HG03060 (cell line): ENCODE data around the gene CCDC82.
"Not testable (repeated sequence)": the region's sequence is repeated elsewhere in the genome, so short reads cannot be mapped to it uniquely, and the experiment has no call there.

Experiments
- ATAC-seq: cut with Tn5 transposase; IDR thresholded peaks from one replicate; pipeline ENCODE4 v1.9.1; 2021; ENCODE audit warnings: low read depth, moderate number of reproducible peaks; ENCODE audit not compliant: unreplicated experiment

Gene CCDC82

DNA sequence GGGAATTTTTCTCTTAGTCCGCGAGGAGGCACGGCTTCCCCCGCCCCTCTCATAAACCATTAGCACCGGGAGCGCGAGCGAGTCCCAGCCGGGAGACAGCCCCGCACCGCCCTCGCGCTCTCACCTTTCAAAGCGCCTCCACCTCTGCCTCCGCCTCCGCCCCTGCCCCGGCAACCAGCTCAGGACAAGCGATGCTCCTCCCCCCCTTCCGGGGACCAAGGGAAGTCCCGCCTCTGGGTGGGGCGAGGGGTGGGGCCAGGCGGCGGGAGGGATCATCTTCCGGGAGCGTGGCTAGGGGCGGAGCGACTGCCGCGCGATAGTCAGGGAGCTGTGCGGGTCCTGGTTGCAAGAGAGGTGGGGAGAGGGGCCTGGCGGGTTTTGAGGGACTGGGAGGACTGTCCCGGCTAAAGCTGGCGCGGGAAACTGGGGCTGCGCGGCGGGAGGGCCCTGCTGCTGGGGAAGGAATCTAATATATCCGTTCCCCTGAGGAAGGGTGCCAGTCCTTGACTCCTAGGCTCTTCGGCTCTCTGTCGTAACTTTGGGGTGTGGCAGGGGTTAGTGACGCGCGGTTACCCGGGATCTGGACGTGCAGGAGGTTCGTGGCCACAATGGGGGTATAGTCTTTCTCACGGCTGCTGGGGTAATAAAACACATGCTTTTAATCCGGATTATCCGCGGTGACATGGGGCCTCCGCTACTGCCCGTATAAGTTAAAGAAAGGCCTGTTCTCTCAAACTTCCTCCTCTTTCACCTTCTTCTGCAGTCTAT, at the start of gene CCDC82, which contains the start of gene JRKL:
TSS of gene CCDC82 (minus strand) at position 193 of the 768 bp plus-strand sequence. CDS start 5,165 bp downstream, outside the sequence.
TSS of gene JRKL (plus strand) at position 294 of the 768 bp plus-strand sequence. CDS start 637 bp downstream, outside the sequence.
- peak; percentile 81 for ATAC-seq

DNA sequence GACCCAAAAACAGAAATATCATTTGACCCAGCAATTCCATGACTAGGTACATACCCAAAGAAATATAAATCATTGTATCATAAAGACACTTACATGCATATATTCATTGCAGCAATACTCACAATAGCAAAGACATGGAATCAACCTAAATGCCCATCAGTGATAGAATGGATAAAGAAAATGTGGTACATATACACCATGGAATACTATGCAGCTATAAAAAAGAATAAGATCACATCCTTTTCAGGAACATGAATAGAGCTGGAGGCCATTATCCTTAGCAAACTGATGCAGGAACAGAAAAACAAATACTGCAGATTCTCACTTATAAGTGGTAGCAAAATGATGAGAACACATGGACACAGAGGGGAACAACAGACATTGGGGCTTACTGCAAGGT, 42.9 kb upstream of the CCDC82 start:
- ATAC-seq, result not testable (repeated sequence)

DNA sequence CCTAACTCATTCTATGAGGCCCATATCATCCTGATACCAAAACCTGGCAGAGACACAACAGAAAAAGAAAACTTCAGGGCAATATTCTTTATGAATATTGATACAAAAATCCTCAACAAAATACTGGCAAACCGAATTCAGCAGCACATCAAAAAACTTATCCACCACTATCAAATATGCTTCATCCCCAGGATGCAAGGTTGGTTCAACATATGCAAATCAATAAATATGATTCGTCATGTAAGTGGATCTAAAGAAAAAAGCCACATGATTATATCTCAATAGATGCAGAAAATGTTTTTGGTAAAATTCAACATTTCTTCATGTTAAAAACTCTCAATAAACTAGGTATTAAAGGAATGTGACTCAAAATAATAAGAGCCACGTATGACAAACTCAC, 41.0 kb upstream of the CCDC82 start:
- ATAC-seq, result no peak

DNA sequence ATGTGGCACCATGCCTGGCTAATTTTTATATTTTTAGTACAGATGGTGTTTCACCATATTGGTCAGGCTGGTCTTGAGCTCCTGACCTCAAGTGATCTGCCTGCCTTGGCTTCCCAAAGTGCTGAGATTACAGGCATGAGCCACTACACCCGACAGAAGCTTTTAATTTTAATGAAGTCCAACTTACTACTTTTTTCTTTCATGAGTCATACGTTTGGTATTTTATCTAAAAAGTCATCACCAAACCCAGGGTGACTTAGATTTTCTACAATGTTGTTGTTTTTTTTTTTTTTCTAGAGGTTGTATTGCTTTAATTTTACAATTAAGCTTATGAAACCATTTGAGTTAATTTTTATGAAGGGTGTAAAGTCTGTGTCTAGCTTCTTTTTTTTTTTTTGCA, 35.0 kb upstream of the CCDC82 start:
- no peak for ATAC-seq

DNA sequence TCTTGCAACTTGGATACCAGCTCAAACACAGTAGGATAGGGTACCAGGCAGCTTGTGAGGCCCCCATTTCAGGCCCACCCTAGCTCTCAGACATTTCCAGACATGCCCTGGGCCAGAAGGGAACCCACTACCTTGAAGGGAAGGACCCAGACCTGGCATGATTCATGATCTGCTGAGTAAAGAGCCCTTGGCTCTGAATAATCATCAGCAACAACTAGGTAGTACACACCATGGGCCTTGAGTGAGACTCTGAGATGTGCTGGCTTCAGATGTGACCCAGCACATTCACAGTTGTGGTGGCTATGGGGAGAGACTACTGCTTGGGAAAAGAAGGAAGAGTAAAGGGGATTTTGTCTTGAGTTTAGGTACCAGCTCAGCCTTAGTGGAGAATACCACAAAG, 23.7 kb upstream of the CCDC82 start:
- no peak for ATAC-seq

DNA sequence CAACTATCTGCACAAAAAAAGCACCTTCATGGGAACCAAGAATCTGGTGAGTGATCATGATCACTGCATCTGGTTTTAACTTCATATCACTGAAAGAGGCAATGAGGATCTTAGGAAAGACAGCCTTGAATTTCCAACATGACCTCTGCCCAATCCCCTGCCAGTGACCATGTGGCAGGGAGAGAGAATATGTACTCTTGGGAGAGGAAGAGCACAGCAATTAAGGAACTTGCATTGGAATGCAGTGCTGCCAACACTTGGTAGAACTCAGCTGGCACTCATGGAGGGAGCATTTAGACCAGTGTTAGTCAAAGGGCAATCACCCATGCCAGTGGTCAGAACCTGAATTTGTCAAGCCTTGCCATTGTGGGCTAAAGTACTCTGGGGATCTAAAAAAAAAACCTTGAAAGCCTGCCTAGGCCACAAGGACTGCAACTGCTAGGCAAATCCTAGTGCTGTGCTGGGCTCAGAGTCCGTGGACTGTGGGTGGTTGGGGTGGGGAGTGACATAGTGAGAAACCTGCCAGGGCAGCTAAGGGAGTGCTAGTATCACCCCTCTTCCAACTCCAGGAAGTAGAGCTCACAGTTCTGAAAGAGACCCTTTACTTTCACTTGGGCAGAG, 23.2 kb upstream of the CCDC82 start:
- ATAC-seq, result no peak

DNA sequence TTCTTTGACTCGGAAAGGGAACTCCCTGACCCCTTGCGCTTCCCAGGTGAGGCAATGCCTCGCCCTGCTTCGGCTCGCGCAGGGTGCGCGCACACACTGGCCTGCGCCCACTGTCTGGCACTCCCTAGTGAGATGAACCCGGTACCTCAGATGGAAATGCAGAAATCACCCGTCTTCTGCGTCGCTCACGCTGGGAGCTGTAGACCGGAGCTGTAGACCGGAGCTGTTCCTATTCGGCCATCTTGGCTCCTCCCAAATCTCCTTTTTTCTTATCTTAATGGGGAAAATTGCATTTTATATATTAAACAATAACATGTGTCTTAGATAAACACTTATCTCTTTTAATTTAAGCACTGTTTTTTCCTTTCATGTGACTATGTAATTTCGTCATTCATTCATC, 21.7 kb upstream of the CCDC82 start:
- ATAC-seq, result not testable (repeated sequence)

DNA sequence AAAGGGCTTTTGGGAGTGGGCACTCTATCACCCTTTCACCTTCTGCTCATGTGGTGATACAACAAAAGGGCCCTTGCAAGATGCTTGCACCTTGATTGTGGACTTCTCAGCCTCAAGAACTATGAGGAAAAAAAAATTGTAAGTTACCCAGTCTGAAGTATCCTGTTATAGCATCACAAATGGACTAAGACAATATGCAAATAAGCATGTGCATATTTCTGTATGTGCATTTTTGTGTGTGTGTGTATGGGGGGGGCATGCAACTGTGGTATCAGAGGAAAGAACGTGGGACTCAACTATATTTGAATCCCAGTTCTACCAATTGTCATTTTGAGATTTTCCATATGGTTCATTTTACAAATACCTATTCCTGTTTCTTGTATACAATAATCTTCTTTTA, 11.0 kb upstream of the CCDC82 start:
- ATAC-seq, result no peak

DNA sequence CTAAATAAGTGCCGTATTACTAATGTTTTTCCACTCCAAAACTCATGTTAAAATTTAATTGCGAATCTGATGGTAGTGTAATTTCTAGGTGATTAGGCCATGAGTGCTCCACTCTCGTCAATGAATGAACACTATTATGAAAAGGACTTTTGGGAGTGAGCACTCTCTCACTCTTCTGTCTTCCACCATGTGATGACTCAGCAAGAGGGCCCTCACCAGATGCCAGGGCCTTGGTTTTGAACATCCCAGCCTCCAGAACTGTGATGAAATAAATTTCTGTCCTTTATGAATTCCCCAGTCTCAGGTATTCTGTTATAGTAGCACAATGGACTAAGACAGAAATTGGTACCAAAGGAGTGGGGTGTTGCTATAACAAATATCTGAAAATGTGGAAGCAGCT, 8.2 kb upstream of the CCDC82 start:
- no peak for ATAC-seq

DNA sequence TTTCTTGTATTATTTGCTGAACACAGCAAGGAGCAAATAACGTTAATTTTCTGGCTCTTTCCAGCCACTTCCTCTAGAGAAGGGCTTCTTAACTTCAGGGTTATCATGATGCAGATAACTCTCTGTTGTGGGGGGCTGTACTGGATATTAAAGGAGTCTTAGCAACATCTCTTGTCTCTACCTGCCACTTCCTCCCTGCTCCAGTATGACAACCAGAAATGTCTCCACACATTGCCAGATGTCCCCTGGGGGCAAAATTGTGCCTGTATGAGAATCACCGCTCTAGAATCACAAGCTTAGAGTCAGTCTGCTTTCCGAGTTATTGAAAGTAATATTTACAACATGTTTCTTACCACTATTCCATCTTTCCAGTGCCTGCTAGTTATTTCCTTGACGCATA, 6.9 kb upstream of the CCDC82 start:
- ATAC-seq, result no peak

DNA sequence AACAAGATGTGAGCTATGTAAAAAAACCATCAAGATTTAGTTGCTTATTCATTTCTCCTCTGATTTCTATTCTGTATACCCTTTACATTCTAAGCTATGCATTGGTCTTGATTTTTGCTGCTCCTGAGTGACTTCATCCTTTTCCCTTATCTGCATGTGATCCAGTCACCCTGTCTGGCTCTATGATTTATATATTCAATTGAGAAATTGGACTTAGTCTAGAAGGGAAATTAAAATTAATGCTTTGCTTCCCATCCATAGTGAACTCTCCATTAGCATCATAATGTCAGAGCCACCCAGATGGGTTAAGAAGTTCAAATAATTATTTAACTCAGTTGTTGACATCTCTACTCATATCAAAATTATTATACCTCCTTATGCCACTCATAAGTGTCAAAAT, 5.1 kb upstream of the CCDC82 start:
- no peak for ATAC-seq

DNA sequence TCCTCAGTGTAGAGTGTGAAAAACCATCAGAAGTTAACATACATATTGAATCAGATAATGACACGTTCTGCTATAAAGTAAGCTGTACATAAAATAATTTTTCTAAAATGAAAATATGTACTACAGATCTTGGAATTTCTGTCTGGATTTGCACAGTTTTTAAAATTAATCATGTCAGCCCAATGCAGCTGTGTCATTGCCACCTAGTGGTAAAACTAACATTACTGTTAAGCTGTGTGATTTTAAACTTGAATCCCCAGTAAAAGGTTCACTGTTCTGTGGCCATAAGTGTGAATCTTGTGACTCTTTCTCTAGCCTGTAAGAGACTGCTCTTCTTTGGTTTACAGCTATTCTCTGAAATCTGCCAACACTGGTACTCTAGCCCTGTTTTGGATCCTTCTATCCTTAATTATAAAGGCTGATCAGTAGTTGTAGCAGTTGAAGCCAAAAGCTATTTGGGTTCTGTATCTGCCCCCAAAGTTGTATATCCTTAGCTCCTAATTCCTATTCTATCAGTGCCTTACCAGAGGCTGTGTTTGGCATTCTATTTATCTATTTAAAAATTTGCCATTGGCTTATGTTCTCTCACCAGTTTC, 4.1 kb upstream of the CCDC82 start:
- no peak for ATAC-seq

DNA sequence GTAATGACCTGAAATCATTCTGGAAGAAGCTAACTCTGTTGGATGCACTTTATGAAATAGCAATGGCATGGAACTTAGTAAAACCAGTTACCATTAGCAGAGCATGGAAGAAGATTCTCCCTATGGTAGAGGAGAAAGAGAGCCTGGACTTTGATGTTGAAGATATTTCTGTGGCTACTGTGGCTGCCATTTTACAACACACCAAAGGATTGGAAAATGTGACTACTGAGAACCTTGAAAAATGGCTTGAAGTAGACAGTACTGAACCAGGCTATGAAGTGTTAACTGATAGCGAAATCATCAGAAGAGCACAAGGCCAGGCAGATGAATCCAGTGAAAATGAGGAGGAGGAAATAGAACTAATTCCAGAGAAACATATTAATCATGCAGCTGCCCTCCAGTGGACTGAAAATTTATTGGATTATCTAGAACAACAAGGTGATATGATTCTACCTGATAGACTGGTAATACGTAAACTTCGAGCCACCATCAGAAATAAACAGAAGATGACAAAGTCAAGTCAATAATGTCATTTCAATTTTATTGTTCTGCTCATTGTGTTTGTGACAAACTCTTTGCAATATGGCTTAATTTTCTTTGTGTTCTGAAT, 2.1 kb upstream of the CCDC82 start:
- no peak for ATAC-seq

DNA sequence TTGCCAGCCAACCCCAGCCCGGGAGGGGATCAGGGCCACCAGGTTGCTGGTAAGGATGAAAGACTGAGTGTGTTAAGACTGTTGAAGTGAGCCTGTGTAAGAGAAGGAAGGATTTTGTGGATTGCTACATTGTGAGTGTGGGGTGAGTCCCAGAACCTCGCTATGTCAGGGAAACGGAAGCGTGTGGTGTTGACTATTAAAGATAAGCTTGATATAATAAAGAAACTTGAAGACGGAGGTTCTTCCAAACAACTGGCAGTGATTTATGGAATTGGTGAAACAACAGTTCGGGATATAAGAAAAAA, 728 bp upstream of the CCDC82 start:
- no peak for ATAC-seq

DNA sequence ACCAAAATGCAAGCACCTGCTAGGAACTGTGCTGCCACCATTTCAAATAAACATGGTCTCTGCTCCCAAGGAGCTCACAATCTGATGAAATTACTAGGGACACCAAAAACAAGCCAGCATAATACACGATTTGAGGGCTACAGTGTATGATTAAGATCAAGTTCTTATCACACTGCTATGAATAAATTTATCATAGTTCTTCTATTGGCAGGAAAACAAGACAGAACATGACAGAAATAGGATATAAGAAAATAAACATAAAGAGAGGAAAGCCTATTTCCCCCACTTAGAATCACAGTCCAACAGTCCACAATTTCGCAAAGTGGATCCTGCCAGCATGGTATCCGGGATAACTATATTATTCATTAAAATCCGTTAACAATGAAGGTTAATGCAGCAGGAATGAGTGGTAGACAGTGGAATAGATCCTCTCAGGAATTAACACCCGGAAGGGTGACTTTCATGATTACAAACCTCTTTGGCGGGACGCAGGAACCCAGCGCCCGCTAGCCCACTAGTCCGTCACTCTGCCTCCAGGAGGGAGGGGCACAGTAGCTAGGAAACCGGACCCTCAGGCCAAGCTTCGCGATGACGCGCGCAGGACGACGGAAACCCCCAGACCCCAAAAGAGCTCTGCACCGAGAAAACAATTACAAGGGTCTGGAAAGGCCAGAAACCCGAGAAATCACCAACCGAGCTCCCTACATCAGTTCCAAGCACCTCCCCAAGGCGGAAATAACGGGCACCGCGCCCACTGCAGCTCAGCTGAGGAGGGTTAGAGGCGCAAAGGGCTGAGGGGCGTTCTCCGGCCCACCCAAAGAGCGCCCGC, 607 bp downstream of the CCDC82 start:
- ATAC-seq, result peak; percentile 34

DNA sequence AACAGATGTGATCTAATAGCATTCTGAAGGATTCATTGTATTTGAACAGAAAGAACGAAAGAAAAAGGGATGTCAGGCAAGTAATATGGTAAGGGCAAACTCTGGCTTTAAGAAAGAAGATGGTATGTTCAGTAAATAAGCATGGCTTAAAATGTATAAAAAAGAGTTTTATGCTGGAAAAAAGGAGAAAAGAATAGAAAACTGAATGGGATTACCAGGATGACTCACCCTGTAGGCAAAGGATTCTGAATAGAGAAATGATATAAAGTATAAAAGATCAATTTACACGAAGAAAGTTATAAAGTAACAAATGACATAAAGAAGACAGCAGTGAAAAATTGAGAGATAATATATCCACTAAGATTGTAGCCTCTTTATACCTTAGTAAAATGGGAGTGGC, 4.5 kb downstream of the CCDC82 start:
- ATAC-seq, result no peak

DNA sequence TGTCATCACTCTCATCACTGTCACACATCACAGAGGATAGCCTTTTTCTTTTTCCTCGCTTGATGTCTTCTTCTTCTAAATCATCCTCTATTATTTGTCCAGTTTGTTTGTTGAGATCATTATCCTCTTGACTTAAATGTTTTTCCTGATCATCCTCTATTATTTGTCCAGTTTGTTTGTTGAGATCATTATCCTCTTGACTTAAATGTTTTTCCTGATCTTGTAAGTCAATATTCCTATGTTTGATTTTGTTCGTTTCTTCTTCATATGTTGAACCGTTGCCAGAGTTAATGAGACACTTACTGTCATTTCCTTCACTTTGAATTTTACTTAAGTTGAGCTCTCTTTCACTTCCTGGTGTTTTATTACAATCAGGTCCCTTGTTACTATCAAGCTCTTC, 5.6 kb downstream of the CCDC82 start:
- ATAC-seq, result no peak

DNA sequence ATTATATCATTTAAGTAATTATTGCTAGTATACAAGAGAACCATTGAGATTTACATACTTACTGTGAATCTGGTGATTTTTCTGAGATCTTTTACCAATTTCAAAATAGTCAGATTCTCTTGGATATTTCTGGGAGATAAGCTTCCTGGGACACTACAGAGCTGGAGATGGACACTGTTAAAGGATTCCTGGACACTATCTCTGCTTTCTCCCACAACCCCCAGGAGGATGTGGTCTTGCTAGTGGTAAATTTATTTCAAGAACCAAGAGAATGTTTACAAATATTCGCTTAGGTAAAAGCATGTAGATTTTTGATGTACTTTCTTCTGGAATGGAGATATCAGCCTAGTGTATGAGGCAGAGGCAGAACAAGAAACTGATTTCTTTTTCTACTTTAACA, 12.9 kb downstream of the CCDC82 start:
- ATAC-seq, result no peak

DNA sequence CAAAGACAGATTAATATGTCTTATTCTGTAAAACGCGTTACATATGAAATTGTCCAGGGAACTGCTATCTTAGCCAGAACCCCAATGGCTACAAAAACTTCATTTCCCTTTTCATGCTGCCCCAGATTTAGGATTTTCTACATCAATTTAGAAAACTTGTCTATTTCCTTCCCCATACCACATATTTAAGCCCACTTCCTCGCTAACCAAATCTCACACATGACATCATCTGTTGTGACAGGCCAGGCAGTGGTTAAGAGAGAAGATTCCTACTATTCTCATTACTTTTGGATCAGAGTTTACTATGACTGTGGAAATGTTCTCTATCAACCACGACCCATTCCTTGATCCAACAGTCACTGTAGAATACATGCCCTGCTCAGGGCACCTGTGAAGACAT, 15.9 kb downstream of the CCDC82 start:
- ATAC-seq, result no peak

DNA sequence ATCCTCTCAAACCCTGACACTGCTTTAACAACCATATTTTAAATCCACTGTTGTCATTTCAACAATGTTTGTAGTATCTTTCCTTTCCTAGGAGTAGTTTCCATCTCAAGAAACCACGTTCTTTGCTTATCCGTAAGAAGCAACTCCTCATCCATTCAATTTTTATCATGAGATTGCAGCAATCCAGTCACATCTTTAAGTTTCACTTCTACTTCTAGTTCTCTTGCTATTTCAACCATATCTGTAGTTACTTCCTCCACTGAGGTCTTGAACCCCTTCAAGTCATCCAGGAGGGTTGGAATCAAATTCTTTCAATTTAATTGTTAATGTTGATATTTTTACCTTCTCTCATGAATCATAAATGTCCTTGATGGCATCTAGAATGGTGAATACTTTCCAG, 22.4 kb downstream of the CCDC82 start:
- no peak for ATAC-seq

DNA sequence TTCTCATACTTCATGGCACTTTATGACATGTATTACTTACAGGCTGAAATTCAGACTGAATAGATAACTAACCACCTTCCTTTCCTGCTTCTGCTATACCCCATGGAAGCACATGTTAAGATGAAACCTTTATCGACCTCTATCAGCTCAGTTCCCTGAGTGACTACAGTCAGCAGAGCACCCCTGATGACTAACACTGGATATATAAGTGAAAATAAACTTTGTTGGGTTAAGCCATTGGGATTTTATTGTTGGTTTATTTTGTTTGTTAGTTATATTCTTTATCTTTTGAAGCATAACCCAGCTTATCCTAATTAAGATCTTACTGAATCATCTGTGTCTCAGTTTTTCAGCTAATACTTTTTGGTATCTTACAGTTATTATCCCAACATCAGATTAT, 23.7 kb downstream of the CCDC82 start:
- ATAC-seq, result no peak
